Measurements from ENCODE around the gene NMT2.

The NMT2 gene

GRCh38 chr10:15181576-15182156, 13.2 kb upstream of the NMT2 start:
- no peak for DNase-seq (ENCODE audit: low read depth)
- H3K4me3 ChIP-seq (replicated peaks; ENCODE audit: low read depth, low read length): no peak overlapping the region
- no peak for TF ChIP-seq CTCF (IDR thresholded peaks at IDR 0.05; ENCODE audit: low read length, missing control alignments)

- H3K4me3 ChIP-seq (replicated peaks; ENCODE audit: low read depth, low read length): no peak overlapping the region
- peak; percentile 73 for DNase-seq (ENCODE audit: low read depth)
- no peak for TF ChIP-seq CTCF (IDR thresholded peaks at IDR 0.05; ENCODE audit: low read length, missing control alignments)
These were observed 12.2 kb upstream of the NMT2 start for GRCh38 chr10:15180736-15181135.

- DNase-seq (ENCODE audit: low read depth): no peak
- no peak for TF ChIP-seq CTCF (IDR thresholded peaks at IDR 0.05; ENCODE audit: low read length, missing control alignments)
- no peak overlapping the region for H3K4me3 ChIP-seq (replicated peaks; ENCODE audit: low read depth, low read length)
These were observed 7.8 kb upstream of the NMT2 start for GRCh38 chr10:15176269-15176668.

- DNase-seq (ENCODE audit: low read depth): no peak
- no peak for TF ChIP-seq CTCF (IDR thresholded peaks at IDR 0.05; ENCODE audit: low read length, missing control alignments)
- H3K4me3 ChIP-seq (replicated peaks; ENCODE audit: low read depth, low read length): no peak overlapping the region
These were observed 7.1 kb upstream of the NMT2 start for GRCh38 chr10:15175587-15175986.

- no peak for TF ChIP-seq CTCF (IDR thresholded peaks at IDR 0.05; ENCODE audit: low read length, missing control alignments)
- H3K4me3 ChIP-seq (replicated peaks; ENCODE audit: low read depth, low read length): no peak overlapping the region
- no peak for DNase-seq (ENCODE audit: low read depth)
These were observed 3.9 kb upstream of the NMT2 start for GRCh38 chr10:15172306-15172840.

GRCh38 chr10:15169555-15170401, 1.3 kb upstream of the NMT2 start:
- TF ChIP-seq CTCF (IDR thresholded peaks at IDR 0.05; ENCODE audit: low read length, missing control alignments): no peak
- H3K4me3 ChIP-seq (replicated peaks; ENCODE audit: low read depth, low read length): no peak overlapping the region
- DNase-seq (ENCODE audit: low read depth): no peak
